Measurements from ENCODE around the gene POC1B. TPM values are rescaled to one million over a fixed set of nuclear protein-coding genes. Genes with fewer than 3 reads are reported as not detected.

POC1B gene
- total RNA-seq, 2 donors from 2014 or later, result 53.8 to 64.3 TPM

DNA sequence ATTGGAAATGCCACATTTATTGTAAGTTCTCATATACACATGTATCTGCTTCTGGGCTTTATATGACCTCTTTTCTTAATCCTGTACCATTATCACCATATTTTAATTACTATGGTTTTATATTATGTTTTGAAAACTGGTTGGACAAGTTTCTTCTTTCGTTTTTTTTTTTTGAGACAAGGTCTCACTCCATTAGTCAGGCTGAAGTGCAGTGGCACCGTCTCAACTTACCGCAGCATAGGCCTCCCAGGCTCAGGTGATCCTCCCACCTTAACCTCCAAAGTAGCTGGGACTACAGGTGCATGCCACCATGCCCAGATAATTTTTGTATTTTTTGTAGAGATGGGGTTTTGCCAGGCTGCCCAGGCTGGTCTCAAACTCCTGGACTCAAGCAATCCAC lies 45.9 kb downstream of the POC1B start:
- Mint-ChIP-seq H3K36me3 (ENCODE audit: insufficient read depth in 2 of 2) (peaks cover 3 to 8% of the 10 kb centered on the region in 2 donors), H3K4me3 (no peak overlapping the region), H3K27ac (no peak overlapping the region), H3K27me3 (ENCODE audit: low read depth) (no peaks in the 10 kb centered on the region), H3K4me1 (ENCODE audit: low read depth) (peaks cover 10% of the 10 kb centered on the region), H3K9me3 (no peaks in the 10 kb centered on the region)
- ATAC-seq (replicated peaks in 1 of 2), result no peak
- no peak for DNase-seq

DNA sequence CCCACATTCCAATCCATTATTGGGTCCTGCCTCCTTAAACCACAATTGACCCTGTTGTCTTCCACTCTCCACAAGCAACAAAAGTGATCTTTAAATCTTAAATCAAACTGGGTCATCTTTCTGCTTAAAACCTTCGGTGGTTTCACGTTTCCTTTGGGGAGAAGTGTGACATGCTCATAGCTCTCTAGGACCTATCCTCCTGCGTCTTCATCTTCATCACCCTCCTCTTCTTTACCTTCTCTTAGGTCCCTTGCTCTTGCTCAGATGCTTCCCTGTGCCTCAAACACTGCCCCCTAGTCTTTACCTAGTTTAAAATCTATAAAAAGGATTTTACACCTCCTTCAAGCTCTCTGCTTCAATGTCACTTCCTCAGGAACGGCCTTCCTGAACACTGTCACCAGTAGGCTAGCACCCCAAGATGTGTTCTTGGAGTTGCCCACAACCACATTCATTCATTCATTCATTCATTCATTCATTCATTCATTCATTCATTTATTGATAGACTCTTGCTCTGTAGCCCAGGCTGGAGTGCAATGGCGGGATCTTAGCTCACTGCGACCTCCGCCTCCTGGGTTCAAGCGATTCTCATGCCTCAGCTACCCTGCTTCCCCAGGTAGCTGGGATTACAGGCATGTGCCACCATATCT lies 48.1 kb downstream of the POC1B start:
- peak overlapping the region in 1 of 2 donors; percentile 44 for H3K4me3 Mint-ChIP-seq
- H3K9me3 Mint-ChIP-seq, result no peaks in the 10 kb centered on the region
- H3K4me1 Mint-ChIP-seq (ENCODE audit: low read depth), result peaks cover 27% of the 10 kb centered on the region
- H3K27ac Mint-ChIP-seq, result peak overlapping the region; percentile 51
- no peaks in the 10 kb centered on the region for H3K27me3 Mint-ChIP-seq (ENCODE audit: low read depth)
- DNase-seq, result no peak
- ATAC-seq (replicated peaks in 1 of 2), result peak in 1 of 2 donors; percentile 32
- peaks cover 3 to 6% of the 10 kb centered on the region in 2 donors for H3K36me3 Mint-ChIP-seq (ENCODE audit: insufficient read depth in 2 of 2)

- Mint-ChIP-seq H3K9me3 (no peaks in the 10 kb centered on the region), H3K4me3 (peak overlapping the region in 1 of 2 donors; percentile 44), H3K36me3 (ENCODE audit: insufficient read depth in 2 of 2) (peaks cover 3 to 7% of the 10 kb centered on the region in 2 donors), H3K4me1 (ENCODE audit: low read depth) (peaks cover 34% of the 10 kb centered on the region), H3K27me3 (ENCODE audit: low read depth) (no peaks in the 10 kb centered on the region), H3K27ac (no peak overlapping the region)
- DNase-seq (no peak), ATAC-seq (replicated peaks in 1 of 2) (no peak)
Measured at GRCh38 chr12:89476904-89477595, 48.8 kb downstream of the POC1B start.

DNA sequence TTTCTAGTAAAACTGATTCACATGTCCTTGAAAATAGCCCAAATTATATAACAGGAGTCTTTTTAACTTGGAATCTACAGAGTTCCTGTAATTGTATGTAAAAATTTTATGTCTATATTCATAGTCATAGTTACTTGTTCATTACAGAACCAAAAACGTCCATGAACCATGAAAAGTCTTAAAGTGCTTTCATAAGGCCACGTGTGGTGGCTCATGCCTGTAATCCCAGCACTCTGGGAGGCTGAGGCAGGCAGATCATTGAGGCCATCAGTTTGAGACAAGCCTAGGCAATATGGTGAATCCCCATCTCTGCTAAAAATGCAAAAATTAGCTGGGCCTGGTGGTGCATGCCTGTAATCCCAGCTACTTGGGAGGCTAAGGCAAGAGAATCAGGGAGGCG lies 49.6 kb downstream of the POC1B start:
- Mint-ChIP-seq H3K4me1 (ENCODE audit: low read depth) (peaks cover 42% of the 10 kb centered on the region), H3K4me3 (no peak overlapping the region), H3K27ac (no peak overlapping the region), H3K36me3 (ENCODE audit: insufficient read depth in 2 of 2) (peaks cover 3 to 6% of the 10 kb centered on the region in 2 donors), H3K27me3 (ENCODE audit: low read depth) (no peaks in the 10 kb centered on the region), H3K9me3 (no peaks in the 10 kb centered on the region)
- ATAC-seq (replicated peaks in 1 of 2) (peak in 1 of 2 donors; percentile 21), DNase-seq (no peak)

DNA sequence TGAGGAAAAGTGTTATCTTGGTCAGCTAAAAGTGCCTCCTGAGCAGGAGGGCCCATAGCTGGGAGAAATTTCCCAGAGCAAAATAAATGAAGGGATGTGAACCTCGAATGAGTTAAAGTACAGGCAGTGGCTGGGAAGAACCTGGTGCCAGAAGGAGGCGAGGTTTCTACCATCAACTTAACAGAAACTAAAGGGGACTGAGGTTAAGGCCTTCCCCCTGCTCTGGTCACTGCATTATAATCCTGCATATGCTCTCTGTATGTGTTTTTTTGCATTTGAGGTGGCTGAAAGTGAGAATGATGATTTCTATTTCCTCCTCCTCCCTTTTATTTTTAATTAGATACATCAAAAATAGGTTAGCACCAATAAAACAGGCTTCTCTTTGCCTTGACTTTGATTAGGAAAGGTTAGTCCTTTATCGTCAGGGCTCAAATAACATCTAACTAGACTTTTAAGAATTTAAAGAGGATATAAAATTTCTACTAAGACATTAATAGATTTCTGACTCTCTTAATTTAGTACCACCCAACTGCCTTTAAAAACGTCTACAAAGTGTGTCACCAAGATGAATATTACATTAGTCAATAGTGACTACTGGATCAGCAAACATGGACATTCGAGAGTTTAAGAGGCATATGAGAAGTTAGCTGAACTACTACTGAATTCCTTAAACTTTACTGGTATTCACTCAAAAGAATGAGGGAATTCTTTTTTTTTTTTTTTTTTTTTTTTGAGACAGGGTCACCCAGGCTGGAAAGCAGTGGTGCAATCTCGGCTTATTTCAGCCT lies 50.5 kb downstream of the POC1B start:
- Mint-ChIP-seq H3K9me3 (no peaks in the 10 kb centered on the region), H3K27me3 (ENCODE audit: low read depth) (no peaks in the 10 kb centered on the region), H3K27ac (no peak overlapping the region), H3K4me1 (ENCODE audit: low read depth) (peaks cover 50% of the 10 kb centered on the region), H3K36me3 (ENCODE audit: insufficient read depth in 2 of 2) (peaks cover 3 to 4% of the 10 kb centered on the region in 2 donors), H3K4me3 (no peak overlapping the region)
- DNase-seq (no peak), ATAC-seq (replicated peaks in 1 of 2) (no peak)

DNA sequence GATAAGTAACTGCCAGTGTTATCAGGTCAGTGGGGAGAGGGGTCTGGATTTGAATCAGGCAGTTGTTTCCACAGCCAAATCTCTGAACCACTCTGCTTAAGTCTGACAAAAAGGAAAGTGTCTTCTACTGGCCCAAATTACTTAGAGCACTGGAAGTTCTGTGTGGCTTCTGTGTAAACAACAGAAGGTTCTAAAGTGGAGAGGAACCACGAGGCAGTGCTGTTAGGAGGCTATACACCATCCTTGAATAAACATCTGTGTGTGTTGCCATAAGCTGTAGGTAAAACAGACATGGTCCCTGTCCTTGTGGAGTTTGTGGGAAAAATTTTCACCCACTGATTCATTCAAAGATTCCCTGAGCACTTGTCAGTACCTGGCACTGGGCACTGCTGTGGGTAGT lies 51.2 kb downstream of the POC1B start:
- H3K36me3 Mint-ChIP-seq (ENCODE audit: insufficient read depth in 2 of 2), result peaks cover 3 to 4% of the 10 kb centered on the region in 2 donors
- H3K27ac Mint-ChIP-seq, result peak overlapping the region; percentile 71
- H3K4me3 Mint-ChIP-seq, result peak overlapping the region in 1 of 2 donors; percentile 45
- no peaks in the 10 kb centered on the region for H3K27me3 Mint-ChIP-seq (ENCODE audit: low read depth)
- ATAC-seq (replicated peaks in 1 of 2), result no peak
- DNase-seq, result no peak
- peaks cover 56% of the 10 kb centered on the region for H3K4me1 Mint-ChIP-seq (ENCODE audit: low read depth)
- no peaks in the 10 kb centered on the region for H3K9me3 Mint-ChIP-seq

DNA sequence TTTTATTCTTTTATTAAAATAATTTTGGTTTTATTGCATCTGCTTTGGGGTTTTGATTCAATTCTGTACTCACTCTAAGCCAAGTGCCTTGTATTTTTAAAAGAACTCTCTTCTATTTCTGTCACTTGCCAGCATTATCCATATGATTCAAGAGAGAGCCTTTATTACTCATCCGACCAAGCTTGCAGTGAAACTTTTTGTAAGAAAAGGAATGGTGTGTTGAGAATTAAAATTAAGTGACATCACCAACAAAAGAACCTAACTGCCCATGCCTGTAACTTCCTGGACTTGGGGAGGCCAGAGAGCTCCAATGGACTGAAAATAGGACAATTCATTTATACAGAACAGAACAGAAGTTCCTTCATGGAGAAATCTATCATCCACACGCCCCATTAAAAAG lies 53.3 kb downstream of the POC1B start:
- ATAC-seq (replicated peaks in 1 of 2), result peak; percentile 53 to 56
- Mint-ChIP-seq H3K27ac (peak overlapping the region; percentile 83), H3K27me3 (ENCODE audit: low read depth) (no peaks in the 10 kb centered on the region), H3K4me3 (peak overlapping the region; percentile 9 to 69), H3K9me3 (no peaks in the 10 kb centered on the region), H3K4me1 (ENCODE audit: low read depth) (peaks cover 70% of the 10 kb centered on the region), H3K36me3 (ENCODE audit: insufficient read depth in 2 of 2) (peaks cover 4 to 7% of the 10 kb centered on the region in 2 donors)
- no peak for DNase-seq

DNA sequence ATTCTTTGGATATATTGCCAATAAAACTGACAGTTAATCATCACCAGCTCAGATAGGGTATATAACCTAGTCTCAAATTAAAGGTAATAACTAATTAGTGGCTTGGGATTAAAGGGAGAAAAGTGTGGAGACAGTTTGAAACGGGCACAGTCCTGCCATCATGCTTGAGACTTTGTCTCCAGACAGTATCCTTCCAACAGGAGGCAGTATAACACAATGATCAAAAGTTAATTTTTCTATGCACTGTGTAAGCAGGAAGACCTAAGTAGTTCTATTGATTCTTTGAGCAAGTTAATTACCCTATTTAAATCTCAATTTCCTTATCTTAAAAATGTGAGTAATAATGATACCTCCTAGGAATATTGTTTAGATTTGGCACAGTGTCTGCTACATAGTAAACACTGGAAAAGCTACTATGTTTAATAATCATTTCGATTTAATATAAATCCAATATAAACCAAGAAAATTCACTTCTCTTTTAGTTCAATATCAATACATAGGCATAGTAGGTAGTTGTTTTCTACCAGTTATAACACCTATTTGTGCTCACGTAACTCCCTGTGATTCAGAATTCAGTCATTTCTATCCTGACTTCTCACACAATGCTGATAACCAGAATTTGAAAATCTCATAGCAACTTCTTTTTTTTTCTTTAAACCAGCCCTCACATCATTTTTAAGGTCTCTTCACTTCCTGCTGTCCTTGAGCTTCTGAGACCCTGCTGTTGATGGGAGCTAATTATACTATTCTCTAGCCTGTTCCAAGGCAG lies 54.9 kb downstream of the POC1B start:
- H3K27me3 Mint-ChIP-seq (ENCODE audit: low read depth), result no peaks in the 10 kb centered on the region
- peaks cover 83% of the 10 kb centered on the region for H3K4me1 Mint-ChIP-seq (ENCODE audit: low read depth)
- H3K36me3 Mint-ChIP-seq (ENCODE audit: insufficient read depth in 2 of 2), result peaks cover 3 to 8% of the 10 kb centered on the region in 2 donors
- H3K27ac Mint-ChIP-seq, result peak overlapping the region; percentile 78
- peak overlapping the region; percentile 40 to 69 for H3K4me3 Mint-ChIP-seq
- no peaks in the 10 kb centered on the region for H3K9me3 Mint-ChIP-seq
- no peak for DNase-seq
- ATAC-seq (replicated peaks in 1 of 2), result peak; percentile 68 to 72

DNA sequence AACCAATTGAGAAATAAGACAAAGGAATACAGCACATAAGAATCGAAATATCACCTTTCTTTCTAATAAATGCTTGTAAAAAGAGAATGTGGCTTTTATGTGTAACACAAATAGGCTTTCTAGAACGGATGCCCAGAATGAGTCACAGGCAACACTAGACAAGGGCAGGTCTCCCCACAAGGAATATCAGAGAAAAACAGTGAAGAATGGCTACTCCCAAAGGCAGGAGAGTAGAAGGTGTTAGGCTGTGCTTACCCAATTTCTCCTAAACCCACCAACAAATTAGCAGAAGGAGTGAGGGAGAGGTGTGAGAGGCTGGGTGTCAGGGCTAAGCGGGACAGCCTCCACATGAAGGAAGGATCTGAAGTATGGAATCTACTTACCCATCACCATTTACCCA lies 56.5 kb downstream of the POC1B start:
- peaks cover 81% of the 10 kb centered on the region for H3K4me1 Mint-ChIP-seq (ENCODE audit: low read depth)
- ATAC-seq (replicated peaks in 1 of 2) (peak; percentile 49), DNase-seq (peak in 1 of 2 donors; percentile 32)
- H3K36me3 Mint-ChIP-seq (ENCODE audit: insufficient read depth in 2 of 2), result peaks cover 3 to 8% of the 10 kb centered on the region in 2 donors
- no peaks in the 10 kb centered on the region for H3K9me3 Mint-ChIP-seq
- H3K27me3 Mint-ChIP-seq (ENCODE audit: low read depth), result no peaks in the 10 kb centered on the region
- peak overlapping the region; percentile 78 to 97 for H3K4me3 Mint-ChIP-seq
- peak overlapping the region; percentile 21 for H3K27ac Mint-ChIP-seq

DNA sequence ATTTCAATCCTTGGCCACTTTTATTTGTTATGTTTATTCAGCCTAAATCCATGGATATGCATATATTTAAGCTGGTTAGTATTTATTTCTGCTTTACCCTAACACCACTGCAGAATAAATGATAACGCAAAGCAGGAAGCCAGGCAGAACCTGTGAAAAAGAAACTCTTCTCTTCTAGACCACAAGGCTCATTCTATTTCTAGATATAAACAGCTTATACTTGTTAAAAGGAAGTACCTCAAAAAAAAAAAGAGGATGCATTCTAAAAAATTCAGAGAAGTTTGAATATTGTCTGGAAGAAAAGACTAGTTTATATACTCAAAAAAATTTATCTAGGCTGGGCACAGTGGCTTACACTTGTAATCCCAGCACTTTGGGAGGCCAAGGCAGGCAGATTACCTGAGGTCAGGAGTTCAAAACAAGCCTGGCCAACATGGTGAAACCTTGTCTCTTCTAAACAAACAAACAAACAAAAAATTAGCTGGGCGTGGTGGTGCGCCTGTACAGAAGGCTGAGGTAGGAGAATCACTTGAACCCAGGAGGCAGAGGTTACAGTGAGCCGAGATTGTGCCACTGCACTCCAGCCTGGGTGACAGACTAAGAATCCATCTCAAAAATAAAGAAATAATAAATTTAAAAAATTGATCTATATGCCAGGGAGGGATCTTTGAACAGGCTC lies 57.1 kb downstream of the POC1B start:
- DNase-seq, result no peak
- Mint-ChIP-seq H3K4me3 (peak overlapping the region; percentile 78 to 97), H3K4me1 (ENCODE audit: low read depth) (peaks cover 77% of the 10 kb centered on the region), H3K27me3 (ENCODE audit: low read depth) (no peaks in the 10 kb centered on the region), H3K27ac (peak overlapping the region; percentile 97), H3K36me3 (ENCODE audit: insufficient read depth in 2 of 2) (peaks cover 3 to 8% of the 10 kb centered on the region in 2 donors), H3K9me3 (no peaks in the 10 kb centered on the region)
- ATAC-seq (replicated peaks in 1 of 2), result peak; percentile 33 to 42

GRCh38 chr12:89468017-89468416 lies 57.8 kb downstream of the POC1B start:
- Mint-ChIP-seq H3K27me3 (ENCODE audit: low read depth) (no peaks in the 10 kb centered on the region), H3K9me3 (no peaks in the 10 kb centered on the region), H3K27ac (peak overlapping the region; percentile 83), H3K4me3 (peak overlapping the region; percentile 71 to 72), H3K36me3 (ENCODE audit: insufficient read depth in 2 of 2) (peaks cover 3 to 8% of the 10 kb centered on the region in 2 donors), H3K4me1 (ENCODE audit: low read depth) (peaks cover 73% of the 10 kb centered on the region)
- DNase-seq (no peak), ATAC-seq (replicated peaks in 1 of 2) (peak in 1 of 2 donors; percentile 20)

- H3K4me1 Mint-ChIP-seq (ENCODE audit: low read depth), result peaks cover 61% of the 10 kb centered on the region
- H3K4me3 Mint-ChIP-seq, result no peak overlapping the region
- no peaks in the 10 kb centered on the region for H3K9me3 Mint-ChIP-seq
- no peak for ATAC-seq (replicated peaks in 1 of 2)
- H3K36me3 Mint-ChIP-seq (ENCODE audit: insufficient read depth in 2 of 2), result peaks cover 3 to 9% of the 10 kb centered on the region in 2 donors
- no peaks in the 10 kb centered on the region for H3K27me3 Mint-ChIP-seq (ENCODE audit: low read depth)
- no peak overlapping the region for H3K27ac Mint-ChIP-seq
- no peak for DNase-seq
Measured at GRCh38 chr12:89464974-89465592, 60.8 kb downstream of the POC1B start.
